CD14-positive monocyte (primary cell): Measurements from ENCODE around the gene GON4L. TPM values are rescaled to one million over a fixed set of nuclear protein-coding genes. Genes with fewer than 3 reads are reported as not detected.

ENCODE experiments used
- DNase-seq, 3 donors: peaks; one replicate each; pipeline ENCODE4 v3.0.0-alpha.2; 2011 to 2022
- H2AFZ ChIP-seq: 2 replicates; pipeline ENCODE4 v1.6.0; 2012; ENCODE audit warnings: mild to moderate bottlenecking, low read depth, low read length, inconsistent platforms; ENCODE audit not compliant: insufficient read depth, poor library complexity, severe bottlenecking
- H3K27ac ChIP-seq, 2 donors: 1 replicate in 1 of 2; 2 replicates in 1 of 2; pipeline ENCODE4 v1.5.1; 2012 to 2013; ENCODE audit warnings: low read length in 2 of 2, control low read depth in 1 of 2, inconsistent platforms in 1 of 2, low read depth in 1 of 2, mild to moderate bottlenecking in 1 of 2
- H3K27me3 ChIP-seq, 2 donors: one replicate each; pipeline versions ENCODE4 v1.6.0 to v1.6.1; 2011 to 2013; ENCODE audit warnings: low read length in 2 of 2; ENCODE audit not compliant: control insufficient read depth in 2 of 2, insufficient read depth in 2 of 2
- H3K36me3 ChIP-seq, 2 donors: replicated peaks in 1 of 2; 1 replicate in 1 of 2; 2 replicates in 1 of 2; pipeline versions ENCODE4 v1.5.1 to v1.6.1; 2012 to 2013; ENCODE audit warnings: low read length in 2 of 2, control low read depth in 1 of 2, inconsistent platforms in 1 of 2, mild to moderate bottlenecking in 1 of 2; ENCODE audit not compliant: insufficient read depth in 2 of 2, control insufficient read depth in 1 of 2
- H3K4me1 ChIP-seq, 2 donors: 1 replicate in 1 of 2; 2 replicates in 1 of 2; pipeline versions ENCODE4 v1.5.1 to v1.6.1; 2012 to 2013; ENCODE audit warnings: low read length in 2 of 2, control low read depth in 1 of 2, inconsistent platforms in 1 of 2, mild to moderate bottlenecking in 1 of 2, moderate library complexity in 1 of 2; ENCODE audit not compliant: insufficient read depth in 2 of 2, control insufficient read depth in 1 of 2
- H3K4me2 ChIP-seq: replicated peaks from 2 replicates; pipeline ENCODE3; 2012; ENCODE audit warnings: low read length, moderate library complexity, mild to moderate bottlenecking; ENCODE audit not compliant: poor library complexity, severe bottlenecking; ENCODE audit errors: extremely low read depth
- H3K4me3 ChIP-seq, 3 experiments: fragments of 200-600 bp in 1 of 3; sonication (generic) in 1 of 3; replicated peaks in 1 of 3; 1 replicate in 2 of 3; 2 replicates in 1 of 3; pipeline ENCODE4 v1.5.1; 2011 to 2013; ENCODE audit warnings: low read length in 3 of 3, mild to moderate bottlenecking in 3 of 3, control low read depth in 2 of 3, low read depth in 2 of 3, inconsistent platforms in 1 of 3, moderate library complexity in 1 of 3
- H3K79me2 ChIP-seq: 2 replicates; pipeline ENCODE4 v1.6.0; 2012; ENCODE audit warnings: mild to moderate bottlenecking, control low read depth, inconsistent platforms, low read length, moderate library complexity; ENCODE audit not compliant: insufficient read depth
- H3K9ac ChIP-seq: 2 replicates; pipeline ENCODE4 v1.6.0; 2017; ENCODE audit warnings: low read length, mild to moderate bottlenecking; ENCODE audit not compliant: insufficient read depth, poor library complexity, severe bottlenecking
- H3K9me3 ChIP-seq, 2 donors: replicated peaks in 1 of 2; 1 replicate in 1 of 2; 2 replicates in 1 of 2; pipeline versions ENCODE4 v1.5.1 to v1.6.1; 2012 to 2013; ENCODE audit warnings: low read length in 2 of 2, control low read depth in 1 of 2; ENCODE audit not compliant: control insufficient read depth in 1 of 2, insufficient read depth in 1 of 2
- H4K20me1 ChIP-seq: 2 replicates; pipeline ENCODE4 v1.6.0; 2012; ENCODE audit warnings: mild to moderate bottlenecking, low read length, control low read depth, moderate library complexity; ENCODE audit not compliant: insufficient read depth
- H3K27ac Mint-ChIP-seq, 7 donors: one replicate each; pipeline ENCODE4 v1.8.0; 2020; ENCODE audit warnings: mild to moderate bottlenecking in 7 of 7, mixed read lengths in 7 of 7, moderate library complexity in 6 of 7, inconsistent platforms in 2 of 7
- H3K27me3 Mint-ChIP-seq, 3 donors: one replicate each; pipeline ENCODE4 v1.8.0; 2021 to 2022; ENCODE audit warnings: low read depth in 3 of 3, mild to moderate bottlenecking in 3 of 3, mixed read lengths in 3 of 3, moderate library complexity in 3 of 3, inconsistent platforms in 1 of 3
- H3K36me3 Mint-ChIP-seq, 2 donors: one replicate each; pipeline ENCODE4 v1.8.0; 2020; ENCODE audit warnings: mixed read lengths in 2 of 2, inconsistent platforms in 1 of 2, mild to moderate bottlenecking in 1 of 2
- H3K4me1 Mint-ChIP-seq: one replicate; pipeline ENCODE4 v1.8.0; 2020; ENCODE audit warnings: mild to moderate bottlenecking, mixed read lengths
- H3K4me3 Mint-ChIP-seq, 2 donors: one replicate each; pipeline ENCODE4 v1.8.0; 2020; ENCODE audit warnings: mild to moderate bottlenecking in 2 of 2, mixed read lengths in 2 of 2, moderate library complexity in 1 of 2
- H3K9me3 Mint-ChIP-seq, 7 donors: one replicate each; pipeline ENCODE4 v1.8.0; 2020 to 2022; ENCODE audit warnings: mixed read lengths in 7 of 7, mild to moderate bottlenecking in 6 of 7, moderate library complexity in 6 of 7, inconsistent platforms in 2 of 7
- CTCF ChIP-seq: fragments of 200-600 bp; IDR thresholded peaks from one replicate; pipeline ENCODE4 v1.8.0; 2022; ENCODE audit warnings: antibody characterized with exemption, mild to moderate bottlenecking
- WGBS: methylation state at CpG from one replicate; pipeline ENCODE4 v1.1.5; 2013; ENCODE audit warnings: missing lambda C conversion rate; ENCODE audit not compliant: insufficient coverage; 5-methylcytosine and 5-hydroxymethylcytosine counted together
- intact Hi-C, 2 donors: fragments of 100-400 bp; cut with micrococcal nuclease; formaldehyde crosslinking; loops; one replicate each; pipeline versions ENCODE4 v1.15.0 to v1.15.1; 2023
- polyA plus RNA-seq, 3 donors: library from polyadenylated mRNA; depleted of rRNA in 1 of 3; unstranded in 2 of 3; stranded (reverse) in 1 of 3; fragments of 300-500 nt in 2 of 3; fragments of >200 nt in 1 of 3; fragmentation: Illumina TruSeq in 2 of 3; gene quantifications; 1 replicate in 2 of 3; 2 replicates in 1 of 3; pipeline ENCODE4 v1.2.3, GENCODE V29; 2012 to 2021

The GON4L gene
- polyA plus RNA-seq, 3 donors = 8.5 to 39.5 (median 14.0) TPM

- H3K36me3 Mint-ChIP-seq = peaks cover 21 to 50% of the 10 kb centered on the region in 2 donors
- no peak for TF ChIP-seq CTCF
- Histone ChIP-seq H3K9ac (no peak overlapping the region), H3K36me3 (peaks cover 8 to 28% of the 10 kb centered on the region in 2 donors), H3K4me1 (peaks cover 13 to 15% of the 10 kb centered on the region in 2 donors), H3K9me3 (no peaks in the 10 kb centered on the region), H3K4me3 (no peak overlapping the region), H2AFZ (no peak overlapping the region), H3K4me2 (no peak overlapping the region), H4K20me1 (peaks cover 34% of the 10 kb centered on the region), H3K27ac (peak overlapping the region in 1 of 2 donors; percentile 59), H3K79me2 (peaks cover 27% of the 10 kb centered on the region), H3K27me3 (no peaks in the 10 kb centered on the region)
- H3K9me3 Mint-ChIP-seq = peaks cover 0 to 1% (median 0%) of the 10 kb centered on the region in 7 donors
- DNase-seq = peak in 2 of 3 donors; percentile 5 to 21
- H3K4me1 Mint-ChIP-seq = peaks cover 13% of the 10 kb centered on the region
- H3K27ac Mint-ChIP-seq = peak overlapping the region in 6 of 7 donors; percentile 0 to 78 (median 20)
- H3K4me3 Mint-ChIP-seq = no peak overlapping the region
- intact Hi-C loops = no loop called here
- no peaks in the 10 kb centered on the region for H3K27me3 Mint-ChIP-seq
- 100% methylated on average over 2 of the region's 11 CpGs for WGBS
Measured at GRCh38 chr1:155834296-155834926, 22.6 kb downstream of the GON4L start.

GRCh38 chr1:155833665-155834295 lies 23.2 kb downstream of the GON4L start:
- Histone ChIP-seq H2AFZ (no peak overlapping the region), H3K4me2 (no peak overlapping the region), H3K4me1 (peaks cover 13 to 15% of the 10 kb centered on the region in 2 donors), H3K36me3 (peaks cover 8 to 28% of the 10 kb centered on the region in 2 donors), H3K4me3 (no peak overlapping the region), H3K27ac (peak overlapping the region in 1 of 2 donors; percentile 59), H3K9me3 (no peaks in the 10 kb centered on the region), H3K9ac (no peak overlapping the region), H3K27me3 (no peaks in the 10 kb centered on the region), H4K20me1 (peaks cover 41% of the 10 kb centered on the region), H3K79me2 (peaks cover 23% of the 10 kb centered on the region)
- Mint-ChIP-seq H3K27ac (peak overlapping the region in 5 of 7 donors; percentile 0 to 78 (median 18)), H3K4me3 (no peak overlapping the region), H3K9me3 (peaks cover 0 to 1% (median 0%) of the 10 kb centered on the region in 7 donors), H3K27me3 (no peaks in the 10 kb centered on the region), H3K36me3 (peaks cover 18 to 45% of the 10 kb centered on the region in 2 donors), H3K4me1 (peaks cover 13% of the 10 kb centered on the region)
- WGBS = no CpG with 5 or more reads among the region's 1 CpG
- no peak for DNase-seq
- intact Hi-C loops = no loop called here
- no peak for TF ChIP-seq CTCF
